ENCODE results near the gene KBTBD6. TPM values are rescaled to one million over a fixed set of nuclear protein-coding genes. Genes with fewer than 3 reads are reported as not detected.
"Not testable (repeated sequence)": the region's sequence is repeated elsewhere in the genome, so short reads cannot be mapped to it uniquely, and the experiment has no call there.

Gene KBTBD6
- total RNA-seq, 4 donors from 2014 or later, result 3.7 to 7.3 (median 5.0) TPM

- Histone ChIP-seq H3K9me3 (no peaks in the 10 kb centered on the region), H3K4me3 (no peak overlapping the region), H3K4me1 (no peaks in the 10 kb centered on the region), H3K27me3 (no peaks in the 10 kb centered on the region), H3K27ac (no peak overlapping the region), H3K36me3 (no peaks in the 10 kb centered on the region)
- 70% methylated on average over 3 of the region's 3 CpGs for WGBS
- TF ChIP-seq POLR2AphosphoS5 (IDR thresholded peaks at IDR 0.05) (no peak), EP300 (IDR thresholded peaks at IDR 0.05) (no peak), POLR2A (IDR thresholded peaks at IDR 0.05) (no peak), CTCF (IDR thresholded peaks at IDR 0.05) (no peak)
- no peak for DNase-seq (ENCODE audit: low spot score in 2 of 2)
Observed at GRCh38 chr13:41139296-41139966, 6.8 kb upstream of the KBTBD6 start.

GRCh38 chr13:41137951-41138350, 5.3 kb upstream of the KBTBD6 start:
- TF ChIP-seq EP300 (IDR thresholded peaks at IDR 0.05) (no peak), CTCF (IDR thresholded peaks at IDR 0.05) (no peak)
- Histone ChIP-seq H3K9me3 (no peaks in the 10 kb centered on the region), H3K27ac (no peak overlapping the region), H3K27me3 (no peaks in the 10 kb centered on the region), H3K4me1 (peaks cover 8% of the 10 kb centered on the region), H3K4me3 (no peak overlapping the region), H3K36me3 (no peaks in the 10 kb centered on the region)
- no peak for DNase-seq (ENCODE audit: low spot score in 2 of 2)
- WGBS, result 94% methylated on average over 2 of the region's 2 CpGs

GRCh38 chr13:41137241-41137640, 4.6 kb upstream of the KBTBD6 start:
- H3K4me3 ChIP-seq, result no peak overlapping the region
- no peak for DNase-seq (ENCODE audit: low spot score in 2 of 2)
- H3K9me3 ChIP-seq, result no peaks in the 10 kb centered on the region
- WGBS, result 54% methylated on average over 3 of the region's 3 CpGs
- no peaks in the 10 kb centered on the region for H3K36me3 ChIP-seq
- no peaks in the 10 kb centered on the region for H3K27me3 ChIP-seq
- no peak for TF ChIP-seq CTCF (IDR thresholded peaks at IDR 0.05)
- TF ChIP-seq EP300 (IDR thresholded peaks at IDR 0.05), result no peak
- no peak for TF ChIP-seq POLR2AphosphoS5 (IDR thresholded peaks at IDR 0.05)
- no peak for TF ChIP-seq POLR2A (IDR thresholded peaks at IDR 0.05)
- H3K27ac ChIP-seq, result no peak overlapping the region
- peaks cover 8% of the 10 kb centered on the region for H3K4me1 ChIP-seq

GRCh38 chr13:41136396-41137031, 3.9 kb upstream of the KBTBD6 start:
- TF ChIP-seq POLR2A (IDR thresholded peaks at IDR 0.05) (no peak), EP300 (IDR thresholded peaks at IDR 0.05) (no peak), POLR2AphosphoS5 (IDR thresholded peaks at IDR 0.05) (no peak), CTCF (IDR thresholded peaks at IDR 0.05) (no peak)
- Histone ChIP-seq H3K9me3 (no peaks in the 10 kb centered on the region), H3K27ac (no peak overlapping the region), H3K4me3 (no peak overlapping the region), H3K36me3 (no peaks in the 10 kb centered on the region), H3K27me3 (no peaks in the 10 kb centered on the region), H3K4me1 (peaks cover 15% of the 10 kb centered on the region)
- no peak for DNase-seq (ENCODE audit: low spot score in 2 of 2)
- WGBS, result 91% methylated on average over 9 of the region's 9 CpGs

GRCh38 chr13:41133951-41134350, 1.3 kb upstream of the KBTBD6 start:
- Histone ChIP-seq H3K27me3 (no peaks in the 10 kb centered on the region), H3K9me3 (no peaks in the 10 kb centered on the region), H3K36me3 (no peaks in the 10 kb centered on the region), H3K27ac (no peak overlapping the region), H3K4me3 (peak overlapping the region; percentile 58), H3K4me1 (peaks cover 35% of the 10 kb centered on the region)
- WGBS, result 95% methylated on average over 6 of the region's 6 CpGs
- DNase-seq (ENCODE audit: low spot score in 2 of 2), result no peak
- TF ChIP-seq EP300 (IDR thresholded peaks at IDR 0.05) (no peak), POLR2A (IDR thresholded peaks at IDR 0.05) (no peak), CTCF (IDR thresholded peaks at IDR 0.05) (no peak), POLR2AphosphoS5 (IDR thresholded peaks at IDR 0.05) (no peak)

GRCh38 chr13:41131660-41132511, 716 bp downstream of the KBTBD6 start:
- 37% methylated on average over 22 of the region's 48 CpGs for WGBS
- peaks cover 46% of the 10 kb centered on the region for H3K4me1 ChIP-seq
- not testable (repeated sequence) for DNase-seq (ENCODE audit: low spot score in 2 of 2); H3K36me3 ChIP-seq; H3K27me3 ChIP-seq; H3K9me3 ChIP-seq
- peak overlapping the region; percentile 72 for H3K27ac ChIP-seq
- H3K4me3 ChIP-seq, result peak overlapping the region; percentile 58

- not testable (repeated sequence) for DNase-seq (ENCODE audit: low spot score in 2 of 2); H3K36me3 ChIP-seq; H3K27ac ChIP-seq; H3K27me3 ChIP-seq; H3K9me3 ChIP-seq
- Histone ChIP-seq H3K4me1 (peaks cover 46% of the 10 kb centered on the region), H3K4me3 (peak overlapping the region; percentile 1)
- 94% methylated on average over 4 of the region's 4 CpGs for WGBS
Observed at GRCh38 chr13:41131189-41131588, 1.4 kb downstream of the KBTBD6 start.
